AG09319 (cell line): ENCODE results near the gene ALPG.
"Not testable (repeated sequence)": the region's sequence is repeated elsewhere in the genome, so short reads cannot be mapped to it uniquely, and the experiment has no call there.

Experiments
- DNase-seq: peaks from one replicate; pipeline ENCODE4 v3.0.0-alpha.2; 2010; ENCODE audit warnings: low read depth; ENCODE audit errors: extremely low read depth
- CTCF ChIP-seq: IDR thresholded peaks from 2 replicates; pipeline ENCODE4 v1.5.1; 2011; ENCODE audit warnings: low read depth, mild to moderate bottlenecking, inconsistent platforms, low read length, moderate library complexity

ALPG gene

GRCh38 chr2:232418466-232419244 lies 12.0 kb downstream of the ALPG start:
- no peak for TF ChIP-seq CTCF
- DNase-seq, result no peak

GRCh38 chr2:232419245-232420072 lies 12.8 kb downstream of the ALPG start:
- no peak for DNase-seq

GRCh38 chr2:232420073-232420454 lies 13.4 kb downstream of the ALPG start:
- no peak for TF ChIP-seq CTCF
- no peak for DNase-seq

More at GRCh38 chr2:232419245-232420072, 12.8 kb downstream of the ALPG start:
- TF ChIP-seq CTCF, result no peak

GRCh38 chr2:232420463-232421188 lies 14.0 kb downstream of the ALPG start:
- no peak for DNase-seq
- no peak for TF ChIP-seq CTCF

- no peak for DNase-seq
- no peak for TF ChIP-seq CTCF
These were observed 14.6 kb downstream of the ALPG start for GRCh38 chr2:232421189-232421785.

- DNase-seq, result no peak
- TF ChIP-seq CTCF, result no peak
These were observed 15.4 kb downstream of the ALPG start for GRCh38 chr2:232422051-232422450.

- not testable (repeated sequence) for DNase-seq
These were observed 16.4 kb downstream of the ALPG start for GRCh38 chr2:232422996-232423395.

- DNase-seq, result not testable (repeated sequence)
These were observed 16.8 kb downstream of the ALPG start for GRCh38 chr2:232423407-232423806.
